DMS53 treated with DMSO at 0.1 percent for 48 hours (cell line): ENCODE data around the gene MYO7B.
"Not testable (repeated sequence)": the region's sequence is repeated elsewhere in the genome, so short reads cannot be mapped to it uniquely, and the experiment has no call there.

ENCODE experiments used
- DNase-seq: peaks from one replicate; lab custom pipeline; 2025; ENCODE audit not compliant: unreplicated experiment; lab: John Stamatoyannopoulos, UW

Gene MYO7B

GRCh38 chr2:127551221-127551930 lies 15.9 kb downstream of the MYO7B start:
- no peak for DNase-seq

- DNase-seq = no peak
These were observed 16.9 kb downstream of the MYO7B start for GRCh38 chr2:127552336-127552735.

GRCh38 chr2:127552846-127553245 lies 17.4 kb downstream of the MYO7B start:
- DNase-seq = no peak

GRCh38 chr2:127558911-127559310 lies 23.4 kb downstream of the MYO7B start:
- no peak for DNase-seq

GRCh38 chr2:127559454-127559853 lies 24.0 kb downstream of the MYO7B start:
- no peak for DNase-seq

GRCh38 chr2:127560201-127560930 lies 24.9 kb downstream of the MYO7B start:
- no peak for DNase-seq

GRCh38 chr2:127560931-127561280 lies 25.4 kb downstream of the MYO7B start:
- DNase-seq = no peak

GRCh38 chr2:127561371-127561770 lies 25.9 kb downstream of the MYO7B start:
- DNase-seq = no peak

- no peak for DNase-seq
These were observed 27.5 kb downstream of the MYO7B start for GRCh38 chr2:127562936-127563335.

GRCh38 chr2:127563458-127564428 lies 28.3 kb downstream of the MYO7B start:
- no peak for DNase-seq

- DNase-seq = no peak
These were observed 29.2 kb downstream of the MYO7B start for GRCh38 chr2:127564429-127565260.

GRCh38 chr2:127565261-127566138 lies 30.0 kb downstream of the MYO7B start:
- DNase-seq = no peak

GRCh38 chr2:127566139-127566417 lies 30.6 kb downstream of the MYO7B start:
- DNase-seq = no peak

GRCh38 chr2:127566576-127566975 lies 31.1 kb downstream of the MYO7B start:
- no peak for DNase-seq

- no peak for DNase-seq
These were observed 31.9 kb downstream of the MYO7B start for GRCh38 chr2:127567351-127567854.

- DNase-seq = no peak
These were observed 32.6 kb downstream of the MYO7B start for GRCh38 chr2:127568128-127568527.

GRCh38 chr2:127569666-127570065 lies 34.2 kb downstream of the MYO7B start:
- no peak for DNase-seq

- no peak for DNase-seq
These were observed 35.1 kb downstream of the MYO7B start for GRCh38 chr2:127570282-127571250.

- DNase-seq = not testable (repeated sequence)
These were observed 36.9 kb downstream of the MYO7B start for GRCh38 chr2:127572352-127572751.
